IgD-negative memory B cell (primary cell): ENCODE results near the gene CDH20. TPM values are rescaled to one million over a fixed set of nuclear protein-coding genes. Genes with fewer than 3 reads are reported as not detected.

Experiments used
- H3K27ac Mint-ChIP-seq, 3 donors: one replicate each; pipeline ENCODE4 v1.8.0; 2020 to 2022; ENCODE audit warnings: mild to moderate bottlenecking in 3 of 3, mixed read lengths in 3 of 3, moderate library complexity in 1 of 3
- H3K27me3 Mint-ChIP-seq: one replicate; pipeline ENCODE4 v1.8.0; 2021; ENCODE audit warnings: mixed read lengths
- H3K36me3 Mint-ChIP-seq: one replicate; pipeline ENCODE4 v1.8.0; 2020; ENCODE audit warnings: mild to moderate bottlenecking, mixed read lengths
- H3K4me1 Mint-ChIP-seq, 3 donors: one replicate each; pipeline ENCODE4 v1.8.0; 2020 to 2022; ENCODE audit warnings: mixed read lengths in 3 of 3, mild to moderate bottlenecking in 1 of 3
- H3K4me3 Mint-ChIP-seq, 4 donors: one replicate each; pipeline ENCODE4 v1.8.0; 2020 to 2022; ENCODE audit warnings: mild to moderate bottlenecking in 4 of 4, mixed read lengths in 4 of 4, moderate library complexity in 3 of 4
- H3K9me3 Mint-ChIP-seq, 3 donors: one replicate each; pipeline ENCODE4 v1.8.0; 2020 to 2021; ENCODE audit warnings: mixed read lengths in 3 of 3, mild to moderate bottlenecking in 1 of 3
- polyA plus RNA-seq: library from polyadenylated mRNA; unstranded; fragments of 300-500 nt; fragmentation: Illumina TruSeq; gene quantifications from one replicate; pipeline ENCODE4 v1.2.3, GENCODE V29; 2021

Gene CDH20
- not detected for polyA plus RNA-seq

DNA sequence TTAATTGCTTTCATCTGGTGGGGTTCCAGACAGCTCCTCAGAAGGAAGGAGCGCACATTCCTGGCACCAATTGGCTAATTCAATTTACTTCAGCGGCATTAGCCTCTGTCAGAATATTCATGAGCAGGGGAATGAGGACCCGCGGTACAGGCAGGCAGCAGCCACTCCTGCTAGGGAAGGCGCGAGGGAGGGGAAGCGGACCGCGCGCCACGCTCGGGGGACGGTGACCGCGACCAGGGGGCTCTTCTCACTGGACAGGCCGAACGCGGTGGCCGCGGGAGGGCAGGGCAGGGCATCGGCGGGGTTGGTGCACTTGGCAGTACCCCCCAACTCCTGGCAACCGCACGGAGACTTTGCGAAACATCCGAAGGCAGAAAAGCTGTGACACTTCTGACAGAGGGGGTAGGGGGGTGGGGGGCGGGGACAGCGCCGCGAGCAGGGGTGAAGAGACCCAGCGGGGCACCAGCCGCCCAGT, at the start of gene CDH20:
CDH20 (plus strand) TSS at position 160 of the 475 bp plus-strand sequence.
- H3K27me3 Mint-ChIP-seq: peaks cover 34% of the 10 kb centered on the region
- no peak within 1 kb of the TSS for H3K4me3 Mint-ChIP-seq
- H3K27ac Mint-ChIP-seq: no peak within 1 kb of the TSS

DNA sequence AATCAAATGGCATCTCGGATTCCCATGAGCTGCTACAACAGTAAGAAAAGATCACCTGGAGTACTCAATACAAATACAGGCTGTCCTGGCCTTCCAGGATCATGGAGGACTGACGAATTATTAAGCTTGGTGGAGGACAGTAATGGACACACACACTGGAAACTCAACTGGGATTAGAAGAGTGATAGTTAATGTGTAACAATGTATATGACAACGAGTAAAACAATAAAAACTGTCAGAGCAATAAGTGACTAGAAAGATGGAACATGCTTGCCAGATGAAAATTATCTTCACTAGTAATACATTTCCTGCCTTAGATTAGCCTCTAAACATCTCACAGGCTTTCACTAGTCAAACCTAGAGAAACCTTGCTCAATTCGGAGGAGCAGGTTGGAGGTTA, 49.2 kb upstream of the CDH20 start:
- H3K36me3 Mint-ChIP-seq: no peaks in the 10 kb centered on the region
- no peaks in the 10 kb centered on the region for H3K4me1 Mint-ChIP-seq
- H3K9me3 Mint-ChIP-seq: peaks cover 3 to 13% (median 5%) of the 10 kb centered on the region in 3 donors
- no peaks in the 10 kb centered on the region for H3K27me3 Mint-ChIP-seq
- H3K27ac Mint-ChIP-seq: no peak overlapping the region
- H3K4me3 Mint-ChIP-seq: no peak overlapping the region

More for the DNA sequence above, at the start of gene CDH20:
- H3K9me3 Mint-ChIP-seq: peaks cover 0 to 1% (median 0%) of the 10 kb centered on the region in 3 donors
- no peaks in the 10 kb centered on the region for H3K36me3 Mint-ChIP-seq
- H3K4me1 Mint-ChIP-seq: peaks cover 0 to 5% (median 0%) of the 10 kb centered on the region in 3 donors

- H3K27ac Mint-ChIP-seq: no peak overlapping the region
- no peak overlapping the region for H3K4me3 Mint-ChIP-seq
- peaks cover 3 to 8% (median 3%) of the 10 kb centered on the region in 3 donors for H3K9me3 Mint-ChIP-seq
- no peaks in the 10 kb centered on the region for H3K36me3 Mint-ChIP-seq
- no peaks in the 10 kb centered on the region for H3K27me3 Mint-ChIP-seq
- no peaks in the 10 kb centered on the region for H3K4me1 Mint-ChIP-seq
Measured at GRCh38 chr18:61285777-61286176, 47.5 kb upstream of the CDH20 start.

DNA sequence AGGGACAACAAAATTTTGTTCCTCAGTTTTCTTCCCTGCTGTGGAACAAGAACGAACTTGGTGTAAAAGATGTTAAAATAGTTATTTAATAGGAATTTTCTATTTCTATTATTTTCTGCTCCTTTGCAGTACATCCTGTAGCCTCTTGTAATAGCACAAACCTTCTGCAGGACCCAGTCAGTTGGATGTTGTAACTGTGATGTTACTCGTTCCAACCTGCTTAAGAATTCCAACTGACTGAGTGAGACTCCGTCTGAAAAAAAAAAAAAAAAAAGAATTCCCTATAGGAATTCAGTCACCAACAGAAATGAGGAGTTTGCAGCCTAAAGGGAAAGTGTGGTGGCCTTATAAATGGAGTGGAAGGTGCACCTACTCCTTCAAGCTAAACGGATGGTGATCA, 46.4 kb upstream of the CDH20 start:
- no peaks in the 10 kb centered on the region for H3K27me3 Mint-ChIP-seq
- H3K4me1 Mint-ChIP-seq: no peaks in the 10 kb centered on the region
- no peak overlapping the region for H3K4me3 Mint-ChIP-seq
- peaks cover 0 to 7% (median 3%) of the 10 kb centered on the region in 3 donors for H3K9me3 Mint-ChIP-seq
- no peak overlapping the region for H3K27ac Mint-ChIP-seq
- no peaks in the 10 kb centered on the region for H3K36me3 Mint-ChIP-seq

GRCh38 chr18:61290616-61291015, 42.6 kb upstream of the CDH20 start:
- no peak overlapping the region for H3K4me3 Mint-ChIP-seq
- no peaks in the 10 kb centered on the region for H3K27me3 Mint-ChIP-seq
- peaks cover 0 to 3% (median 0%) of the 10 kb centered on the region in 3 donors for H3K9me3 Mint-ChIP-seq
- H3K36me3 Mint-ChIP-seq: no peaks in the 10 kb centered on the region
- no peaks in the 10 kb centered on the region for H3K4me1 Mint-ChIP-seq
- no peak overlapping the region for H3K27ac Mint-ChIP-seq

DNA sequence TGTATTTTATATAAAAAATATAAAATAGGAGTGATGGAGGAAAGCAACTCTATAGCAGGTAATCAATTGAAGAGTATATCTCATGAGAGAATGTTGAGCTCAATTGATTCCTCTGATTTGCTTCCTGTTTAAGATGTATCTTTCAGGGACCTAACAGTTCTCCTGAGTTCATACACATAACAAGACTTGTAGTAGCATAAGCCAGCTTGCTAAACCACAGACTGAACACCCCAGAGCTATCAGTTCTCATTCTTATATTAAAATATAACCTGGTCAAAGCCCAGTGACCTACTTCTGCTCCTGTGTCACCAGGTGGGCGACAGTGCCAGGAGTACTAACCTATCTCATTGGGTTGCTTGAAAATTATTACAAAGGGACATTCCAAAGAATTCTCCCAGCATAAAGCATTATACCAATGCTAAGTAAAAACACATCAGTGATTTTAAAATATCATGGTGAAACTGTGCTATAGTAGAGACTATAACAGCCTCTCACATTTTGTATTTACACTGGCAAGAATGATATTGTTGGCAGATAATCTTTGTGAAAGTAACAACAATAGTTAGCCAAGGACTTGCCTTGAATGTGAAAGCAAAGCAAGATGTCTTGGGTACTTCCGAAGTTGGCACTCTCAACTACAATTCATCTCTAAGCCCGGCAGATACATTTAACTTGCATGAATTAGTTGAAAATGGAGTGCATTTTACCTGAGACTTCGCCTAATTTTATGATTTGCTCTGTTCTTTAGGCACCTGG, 40.8 kb upstream of the CDH20 start:
- no peak overlapping the region for H3K27ac Mint-ChIP-seq
- H3K4me1 Mint-ChIP-seq: no peaks in the 10 kb centered on the region
- H3K36me3 Mint-ChIP-seq: no peaks in the 10 kb centered on the region
- H3K9me3 Mint-ChIP-seq: peaks cover 0 to 3% (median 0%) of the 10 kb centered on the region in 3 donors
- no peak overlapping the region for H3K4me3 Mint-ChIP-seq
- H3K27me3 Mint-ChIP-seq: no peaks in the 10 kb centered on the region

GRCh38 chr18:61295153-61295552, 38.1 kb upstream of the CDH20 start:
- Mint-ChIP-seq H3K27ac (no peak overlapping the region), H3K9me3 (no peaks in the 10 kb centered on the region), H3K36me3 (no peaks in the 10 kb centered on the region), H3K27me3 (no peaks in the 10 kb centered on the region), H3K4me1 (no peaks in the 10 kb centered on the region), H3K4me3 (no peak overlapping the region)

DNA sequence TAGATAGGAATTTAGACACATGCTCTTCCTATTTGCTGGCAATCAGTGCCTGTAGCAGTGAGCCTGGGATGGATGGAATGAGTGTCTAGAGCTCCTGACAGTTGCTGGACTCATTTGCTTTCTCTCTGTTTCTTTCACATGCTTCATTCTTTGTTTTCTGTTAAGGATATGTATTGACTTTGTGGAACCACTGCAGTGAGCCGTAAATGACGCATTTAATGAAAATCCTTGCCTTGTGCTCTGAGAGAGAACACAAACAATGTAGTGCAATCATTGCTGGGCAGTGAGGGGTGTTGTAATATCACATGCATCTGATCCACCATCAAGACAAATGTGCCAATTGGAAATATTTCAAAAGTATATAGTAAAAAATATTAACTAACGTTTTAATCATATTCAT, 25.2 kb upstream of the CDH20 start:
- no peaks in the 10 kb centered on the region for H3K4me1 Mint-ChIP-seq
- no peak overlapping the region for H3K4me3 Mint-ChIP-seq
- H3K27ac Mint-ChIP-seq: no peak overlapping the region
- H3K36me3 Mint-ChIP-seq: no peaks in the 10 kb centered on the region
- H3K27me3 Mint-ChIP-seq: no peaks in the 10 kb centered on the region
- peaks cover 0 to 2% (median 0%) of the 10 kb centered on the region in 3 donors for H3K9me3 Mint-ChIP-seq

DNA sequence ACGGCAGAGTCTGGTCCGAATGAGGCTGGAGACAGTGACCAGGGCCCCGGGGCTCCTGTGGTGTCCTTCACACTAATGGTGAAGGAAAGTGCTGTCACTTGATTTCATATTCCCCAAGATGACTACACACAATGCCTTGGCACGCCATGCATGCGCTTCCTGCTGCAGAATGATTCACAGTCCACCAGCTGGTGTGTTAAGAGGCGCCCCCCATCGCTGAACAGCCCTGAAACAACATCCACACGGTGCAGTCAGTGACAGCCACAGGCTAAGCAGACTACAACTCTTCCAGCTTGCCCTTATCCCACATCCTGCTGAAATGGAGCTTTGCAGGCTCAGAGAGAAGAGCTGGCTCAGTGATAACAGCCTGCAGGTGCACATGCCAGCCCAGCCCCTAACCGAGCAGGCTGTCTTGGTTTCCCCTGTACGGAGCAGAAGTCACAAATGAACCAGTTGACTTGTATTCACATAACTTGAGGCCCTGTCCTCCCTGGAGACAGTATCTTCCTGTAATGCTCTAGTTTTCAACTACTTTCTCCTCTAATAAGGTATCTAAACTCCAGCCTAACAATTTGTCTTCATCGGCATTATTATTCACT, 24.3 kb upstream of the CDH20 start:
- no peaks in the 10 kb centered on the region for H3K27me3 Mint-ChIP-seq
- no peaks in the 10 kb centered on the region for H3K36me3 Mint-ChIP-seq
- no peak overlapping the region for H3K4me3 Mint-ChIP-seq
- H3K9me3 Mint-ChIP-seq: peaks cover 0 to 2% (median 0%) of the 10 kb centered on the region in 3 donors
- no peak overlapping the region for H3K27ac Mint-ChIP-seq
- H3K4me1 Mint-ChIP-seq: peaks cover 0 to 2% (median 0%) of the 10 kb centered on the region in 3 donors

- peaks cover 3% of the 10 kb centered on the region for H3K27me3 Mint-ChIP-seq
- no peaks in the 10 kb centered on the region for H3K4me1 Mint-ChIP-seq
- no peak overlapping the region for H3K27ac Mint-ChIP-seq
- H3K36me3 Mint-ChIP-seq: no peaks in the 10 kb centered on the region
- H3K4me3 Mint-ChIP-seq: no peak overlapping the region
- H3K9me3 Mint-ChIP-seq: peaks cover 0 to 4% (median 0%) of the 10 kb centered on the region in 3 donors
Measured at GRCh38 chr18:61322265-61322873, 10.9 kb upstream of the CDH20 start.

- Mint-ChIP-seq H3K4me1 (no peaks in the 10 kb centered on the region), H3K27me3 (peaks cover 3% of the 10 kb centered on the region), H3K4me3 (no peak overlapping the region), H3K9me3 (peaks cover 0 to 4% (median 0%) of the 10 kb centered on the region in 3 donors), H3K27ac (no peak overlapping the region), H3K36me3 (no peaks in the 10 kb centered on the region)
Measured at GRCh38 chr18:61323951-61324350, 9.3 kb upstream of the CDH20 start.

DNA sequence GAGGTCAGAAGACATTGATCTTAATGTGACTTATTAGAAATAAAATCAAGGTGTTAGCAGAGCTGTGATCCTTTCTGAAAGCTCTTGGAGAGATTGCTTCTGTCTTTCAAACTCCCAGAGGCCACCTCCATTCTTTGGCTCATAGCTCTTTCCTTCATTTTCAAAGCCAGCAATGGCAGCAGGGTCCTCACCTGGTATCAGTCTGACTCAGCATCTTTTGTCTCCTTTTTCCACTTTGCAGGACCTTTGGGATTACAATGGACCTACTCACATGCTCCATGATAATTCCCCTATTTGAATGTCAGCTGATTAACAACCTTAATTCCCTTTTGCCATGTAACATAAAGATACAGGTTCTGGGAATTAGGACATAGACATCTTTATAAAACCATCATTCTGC, 6.8 kb upstream of the CDH20 start:
- Mint-ChIP-seq H3K27ac (no peak overlapping the region), H3K36me3 (no peaks in the 10 kb centered on the region), H3K27me3 (peaks cover 3% of the 10 kb centered on the region), H3K4me3 (no peak overlapping the region), H3K4me1 (no peaks in the 10 kb centered on the region), H3K9me3 (no peaks in the 10 kb centered on the region)

DNA sequence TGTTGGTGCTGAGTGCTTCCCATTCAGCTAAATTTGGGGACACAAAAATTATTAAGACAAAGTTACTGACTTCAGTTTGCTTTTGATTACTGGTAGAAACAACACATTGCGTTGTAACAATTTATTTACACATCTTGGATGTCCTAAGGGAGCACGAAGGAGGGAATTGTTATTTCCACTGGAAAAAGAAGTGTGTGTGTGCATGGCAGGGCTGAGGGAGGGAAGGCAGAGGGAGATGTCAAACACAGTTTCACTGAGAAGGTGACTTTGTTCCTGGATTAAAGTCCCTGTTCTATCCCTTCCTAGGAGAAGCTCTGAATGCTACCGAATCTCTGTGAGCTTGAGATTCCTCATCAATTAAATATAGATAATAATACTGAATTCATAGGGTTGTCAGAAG, 3.8 kb upstream of the CDH20 start:
- Mint-ChIP-seq H3K4me3 (no peak overlapping the region), H3K36me3 (no peaks in the 10 kb centered on the region), H3K27ac (no peak overlapping the region), H3K4me1 (peaks cover 0 to 3% (median 0%) of the 10 kb centered on the region in 3 donors), H3K27me3 (peaks cover 14% of the 10 kb centered on the region), H3K9me3 (no peaks in the 10 kb centered on the region)

GRCh38 chr18:61331051-61331450, 2.2 kb upstream of the CDH20 start:
- Mint-ChIP-seq H3K9me3 (no peaks in the 10 kb centered on the region), H3K36me3 (no peaks in the 10 kb centered on the region), H3K27me3 (peaks cover 29% of the 10 kb centered on the region), H3K27ac (no peak overlapping the region), H3K4me1 (peaks cover 0 to 5% (median 0%) of the 10 kb centered on the region in 3 donors), H3K4me3 (no peak overlapping the region)

DNA sequence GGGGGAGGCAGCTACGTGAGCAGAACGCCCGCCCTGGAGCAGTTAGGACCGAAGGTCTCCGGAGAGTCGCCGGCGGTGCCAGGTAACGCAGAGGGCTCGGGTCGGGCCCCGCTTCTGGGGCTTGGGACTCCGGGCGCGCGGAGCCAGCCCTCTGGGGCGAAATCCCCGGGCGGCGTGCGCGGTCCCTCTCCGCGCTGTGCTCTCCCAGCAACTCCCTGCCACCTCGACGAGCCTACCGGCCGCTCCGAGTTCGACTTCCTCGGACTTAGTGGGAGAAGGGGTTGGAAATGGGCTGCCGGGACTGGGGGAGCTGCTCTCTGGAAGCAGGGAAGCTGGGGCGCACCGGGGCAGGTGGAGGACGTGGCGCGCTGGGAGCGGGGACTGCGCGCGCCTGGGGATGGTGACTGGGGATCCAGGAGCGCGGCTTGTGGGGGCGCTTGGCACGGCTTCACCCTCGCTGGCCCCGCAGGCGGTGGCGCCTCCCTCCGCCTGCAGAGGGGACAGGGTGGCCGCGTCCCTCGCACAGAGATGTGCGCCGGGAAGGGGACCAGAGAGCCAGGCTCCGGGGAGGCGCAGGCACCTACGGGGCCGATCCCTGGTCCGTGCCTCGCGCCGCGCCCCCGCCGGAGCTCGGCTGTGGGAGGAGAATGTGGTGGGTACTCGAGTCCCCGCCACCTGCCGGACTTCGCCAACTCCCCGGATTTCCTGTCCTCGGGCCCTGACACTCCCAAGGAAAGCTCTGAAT, 688 bp downstream of the CDH20 start:
- peaks cover 34% of the 10 kb centered on the region for H3K27me3 Mint-ChIP-seq
- peaks cover 0 to 5% (median 0%) of the 10 kb centered on the region in 3 donors for H3K4me1 Mint-ChIP-seq
- H3K9me3 Mint-ChIP-seq: peaks cover 0 to 1% (median 0%) of the 10 kb centered on the region in 3 donors
- no peaks in the 10 kb centered on the region for H3K36me3 Mint-ChIP-seq
- peak overlapping the region in 1 of 4 donors; percentile 51 for H3K4me3 Mint-ChIP-seq
- no peak overlapping the region for H3K27ac Mint-ChIP-seq
